GM20431 (cell line): Measurements from ENCODE around the gene NCOA4.

Source experiments
- in situ Hi-C: fragments of 300-500 bp; cut with MseI, MboI; formaldehyde crosslinking; loops from one replicate; pipeline ENCODE4 v1.15.0; 2020; ENCODE audit warnings: low sequenced_read_pairs; ENCODE audit not compliant: unreplicated experiment

NCOA4 gene

GRCh38 chr10:46030091-46030937, at the start of gene NCOA4:
TSS of gene NCOA4 (minus strand) at chr10:46030623. CDS start at chr10:46016680, 13,943 bp downstream.
- in situ Hi-C loops, result no loop called here

DNA sequence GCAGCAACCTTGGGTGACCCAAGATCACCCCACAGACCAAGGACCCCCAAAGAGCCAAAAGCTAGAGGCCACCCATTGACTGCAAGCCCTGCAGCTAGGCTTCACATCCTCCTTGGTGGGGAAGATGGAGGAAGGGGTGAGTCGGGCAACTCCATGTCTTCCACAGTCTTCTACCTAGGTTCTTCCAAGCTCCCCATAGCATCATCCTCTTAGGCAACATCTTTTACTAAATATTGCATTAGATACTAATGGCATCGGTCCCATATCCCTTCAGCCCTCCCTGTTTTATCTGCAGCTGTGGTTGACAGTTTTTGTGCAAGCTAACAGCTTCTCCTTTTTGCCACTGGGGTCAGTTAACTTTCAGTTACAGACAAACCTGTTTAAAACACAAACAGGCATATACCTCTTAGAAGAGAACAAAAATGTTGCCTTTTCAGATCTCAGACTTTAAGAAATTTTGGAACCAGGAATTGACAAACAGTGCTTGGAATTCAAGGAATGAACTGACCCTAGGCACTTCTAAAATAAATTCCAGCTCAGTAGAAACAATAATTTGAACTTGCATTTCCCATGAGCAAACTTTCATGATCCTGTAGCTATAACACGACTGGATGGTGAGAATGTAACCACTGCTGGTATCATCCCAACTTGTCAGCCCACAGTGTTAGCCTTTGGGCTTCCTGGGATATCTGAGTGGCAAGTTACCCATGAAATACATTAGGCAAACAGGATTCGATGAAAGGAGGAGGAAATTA, 49.6 kb upstream of the NCOA4 start:
- in situ Hi-C loops, result no loop called here

GRCh38 chr10:46077731-46078413, 47.4 kb upstream of the NCOA4 start:
- in situ Hi-C loops, result no loop called here

DNA sequence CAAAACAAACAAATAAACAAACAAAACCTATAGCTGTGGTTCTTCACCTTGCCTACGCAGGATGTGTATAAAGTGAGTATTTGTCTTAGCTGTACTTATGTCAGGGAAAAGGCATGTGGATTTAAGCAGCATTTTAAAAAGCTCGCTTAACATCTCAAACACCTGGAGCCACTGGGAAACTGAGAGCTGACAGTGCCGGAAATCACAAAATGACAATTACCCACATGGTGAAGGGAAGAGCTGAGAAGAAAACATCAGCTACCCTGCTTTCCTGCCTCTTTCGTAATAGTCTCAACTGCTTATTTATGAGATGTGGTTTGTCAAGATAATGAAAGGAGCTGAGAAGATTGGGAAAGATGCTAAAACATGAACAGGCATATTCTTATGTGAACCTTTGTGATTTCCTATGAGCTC, 46.7 kb upstream of the NCOA4 start:
- in situ Hi-C loops, result no loop called here

DNA sequence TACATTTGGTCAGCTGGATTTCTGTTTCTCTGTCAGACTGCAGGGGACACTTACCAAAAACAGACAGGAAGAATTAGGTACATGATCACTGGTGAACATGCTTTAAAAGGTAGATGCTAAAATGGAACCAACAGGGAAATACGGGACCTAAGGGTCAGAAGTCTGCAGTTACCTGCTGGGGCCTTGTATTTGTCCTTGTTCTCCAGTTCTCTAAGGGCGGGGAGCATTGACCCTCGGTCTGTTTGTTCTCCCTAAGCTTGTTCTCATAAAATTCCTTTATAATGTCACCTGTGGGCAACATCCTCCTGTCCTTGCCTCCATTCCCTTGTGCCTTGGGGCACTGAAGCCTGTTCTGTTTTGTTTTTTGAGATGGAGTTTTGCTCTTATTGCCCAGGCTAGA, 45.4 kb upstream of the NCOA4 start:
- in situ Hi-C loops, result no loop called here

DNA sequence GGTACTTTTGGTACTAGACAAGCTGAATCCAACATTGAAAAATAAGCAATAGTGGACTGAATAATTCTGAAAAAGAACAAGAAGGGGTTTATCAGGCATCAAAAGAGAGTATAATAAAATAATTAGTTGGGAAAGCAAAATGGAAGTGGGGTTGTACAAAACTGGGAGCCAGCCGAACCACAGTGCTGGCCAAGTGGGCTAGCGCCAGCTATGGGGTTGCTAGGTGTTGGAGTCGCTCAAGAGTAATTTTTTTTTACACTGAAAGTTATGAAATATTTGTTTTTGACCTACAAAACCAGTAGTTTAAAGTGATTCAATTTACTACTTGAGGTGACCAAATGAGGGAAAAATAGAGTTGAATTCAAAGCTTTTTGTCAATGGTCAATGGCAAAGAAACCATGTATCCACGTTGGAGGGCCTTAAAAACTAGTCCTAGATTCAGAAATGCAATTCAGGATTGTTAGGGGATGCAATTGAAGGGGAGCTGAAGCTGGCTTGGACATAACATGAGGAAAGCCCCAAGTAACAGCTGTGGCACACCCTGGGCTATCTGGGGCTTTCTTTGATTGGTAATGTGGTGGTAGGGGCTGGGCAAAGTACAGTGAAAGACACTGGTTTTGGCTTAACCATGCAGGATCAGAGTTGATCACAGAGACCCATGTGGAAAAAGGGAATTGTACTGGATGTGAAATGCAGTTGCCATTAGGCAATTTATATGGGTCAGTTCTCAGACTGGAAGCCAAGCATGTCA, 43.9 kb upstream of the NCOA4 start:
- in situ Hi-C loops, result loop anchor here (25.0 kb wide), 1 partner anchor 463 kb away; no protein-coding TSS in a partner anchor

GRCh38 chr10:46073564-46073963, 43.1 kb upstream of the NCOA4 start:
- in situ Hi-C loops, result loop anchor here (25.0 kb wide), 1 partner anchor 464 kb away; no protein-coding TSS in a partner anchor

GRCh38 chr10:46070749-46071148, 40.3 kb upstream of the NCOA4 start:
- in situ Hi-C loops, result loop anchor here (25.0 kb wide), 1 partner anchor 467 kb away; no protein-coding TSS in a partner anchor

DNA sequence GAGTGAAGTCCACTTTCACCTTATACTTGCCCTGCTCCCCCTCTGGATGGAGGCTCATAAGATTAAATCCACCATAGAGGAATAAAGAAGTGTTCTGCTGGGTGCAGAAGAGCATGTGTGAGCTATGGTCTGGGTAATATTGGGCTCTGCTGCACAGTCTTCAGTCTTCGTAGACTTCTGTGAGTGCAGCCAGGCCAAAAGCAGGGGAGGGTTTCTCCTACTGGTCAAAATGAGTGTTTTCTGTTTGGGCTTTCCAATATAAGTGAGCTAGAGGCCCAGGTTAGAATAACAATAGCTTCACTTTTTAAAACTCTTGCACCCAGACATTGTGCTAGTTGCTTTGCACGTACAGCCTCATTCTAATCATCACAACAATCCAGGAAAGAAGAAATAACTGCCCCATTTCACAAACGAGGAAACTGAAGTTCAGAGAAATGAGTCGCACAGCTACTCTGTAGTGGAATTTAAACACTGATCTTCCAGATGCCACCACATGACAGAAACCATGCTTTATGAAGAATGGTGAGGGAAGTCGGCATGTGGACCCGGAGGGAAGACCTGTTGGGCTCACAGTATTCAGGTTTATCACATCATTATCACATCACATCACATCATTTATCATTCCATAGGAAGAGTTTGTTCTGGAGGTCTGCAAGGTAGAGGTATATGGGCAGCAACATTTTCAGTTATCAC, 39.5 kb upstream of the NCOA4 start:
- in situ Hi-C loops, result loop anchor here (25.0 kb wide), 1 partner anchor 467 kb away; no protein-coding TSS in a partner anchor

DNA sequence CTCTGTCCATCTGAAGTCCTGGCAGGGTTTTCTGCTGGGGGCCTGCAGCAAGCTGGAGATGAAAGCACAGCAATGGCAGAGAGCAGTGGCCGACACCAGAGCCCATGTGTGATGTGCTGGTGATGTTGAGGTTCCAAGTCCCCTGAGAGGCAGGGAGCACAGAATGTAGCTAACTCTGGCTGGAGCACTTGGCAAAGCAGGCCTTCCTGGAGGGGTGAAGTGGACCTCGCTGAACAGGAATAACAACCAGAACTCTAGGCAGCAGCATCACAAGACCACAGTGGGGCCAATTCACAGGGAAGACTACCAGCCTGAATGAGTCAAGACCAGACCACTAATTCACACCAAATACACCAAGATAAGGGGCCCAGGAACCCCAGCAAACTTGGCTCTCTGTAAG, 38.5 kb upstream of the NCOA4 start:
- in situ Hi-C loops, result loop anchor here (25.0 kb wide), 1 partner anchor 468 kb away; no protein-coding TSS in a partner anchor

DNA sequence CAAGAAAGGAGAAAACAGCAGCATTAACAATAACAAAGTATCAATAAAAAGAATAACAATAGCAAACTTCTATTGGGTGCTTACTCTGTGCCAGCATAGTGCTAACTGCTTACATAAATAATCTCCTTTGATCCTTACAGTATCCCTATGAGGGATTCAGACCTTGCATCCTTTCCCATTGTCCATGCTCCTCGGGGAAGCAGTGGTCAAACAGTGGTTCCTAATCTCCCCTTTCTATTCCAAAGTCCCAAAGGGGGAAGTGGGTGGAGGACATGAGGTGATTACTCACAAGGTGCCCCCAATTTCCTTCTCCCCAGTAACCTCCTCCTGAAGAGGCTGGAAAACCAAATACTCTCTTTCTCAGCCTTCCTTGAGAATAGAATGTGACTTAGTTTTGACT, 37.7 kb upstream of the NCOA4 start:
- in situ Hi-C loops, result loop anchor here (25.0 kb wide), 1 partner anchor 469 kb away; no protein-coding TSS in a partner anchor

- in situ Hi-C loops, result loop anchor here (25.0 kb wide), 1 partner anchor 473 kb away; no protein-coding TSS in a partner anchor
Measured at GRCh38 chr10:46064269-46064817, 33.9 kb upstream of the NCOA4 start.

- in situ Hi-C loops, result loop anchor here (25.0 kb wide), 1 partner anchor 474 kb away; no protein-coding TSS in a partner anchor
Measured at GRCh38 chr10:46062723-46063428, 32.5 kb upstream of the NCOA4 start.

- in situ Hi-C loops, result loop anchor here (25.0 kb wide), 1 partner anchor 477 kb away; no protein-coding TSS in a partner anchor
Measured at GRCh38 chr10:46060706-46061105, 30.3 kb upstream of the NCOA4 start.

GRCh38 chr10:46057927-46058326, 27.5 kb upstream of the NCOA4 start:
- in situ Hi-C loops, result loop anchor here (25.0 kb wide), 1 partner anchor 479 kb away; no protein-coding TSS in a partner anchor

DNA sequence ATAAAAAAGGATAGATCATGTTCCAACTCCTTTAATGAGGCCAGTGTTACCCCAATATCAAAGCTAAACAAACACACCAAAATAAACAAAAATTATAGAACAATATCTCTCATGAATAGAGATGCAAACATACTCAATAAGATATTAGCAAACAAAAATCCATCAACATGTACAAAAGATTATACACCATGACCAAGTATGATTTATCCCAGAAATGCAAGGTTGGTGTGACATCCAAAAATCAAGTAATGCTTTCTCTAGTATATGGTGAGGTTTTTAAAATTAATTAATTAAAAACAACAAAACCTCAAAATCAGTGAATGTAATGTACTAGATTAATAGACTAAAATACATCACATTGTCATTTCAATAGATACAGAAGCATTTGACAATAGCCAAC, 26.6 kb upstream of the NCOA4 start:
- in situ Hi-C loops, result loop anchor here (25.0 kb wide), 1 partner anchor 480 kb away; no protein-coding TSS in a partner anchor

DNA sequence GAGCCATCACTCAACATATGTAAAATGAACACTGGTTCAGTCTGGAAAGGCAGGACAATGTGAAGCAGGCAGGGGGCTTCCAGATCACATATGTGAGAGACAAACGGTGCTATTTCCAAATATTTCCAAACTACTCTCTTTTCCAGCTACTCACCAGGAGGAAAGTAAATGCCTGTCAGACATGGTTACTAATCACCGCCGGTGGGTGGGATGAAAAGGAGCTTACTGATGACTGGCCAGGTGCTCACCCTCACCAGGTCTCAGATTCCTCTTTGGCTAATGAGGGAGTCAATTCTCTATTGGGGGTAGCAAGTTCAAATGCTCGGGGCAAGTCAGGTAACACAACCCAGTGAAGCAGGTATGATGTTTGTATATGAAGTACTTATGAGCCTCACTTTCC, 25.3 kb upstream of the NCOA4 start:
- in situ Hi-C loops, result loop anchor here (25.0 kb wide), 1 partner anchor 482 kb away; no protein-coding TSS in a partner anchor
